Thymus (tissue), 11 donors: ENCODE data around the gene PLSCR1. TPM values are rescaled to one million over a fixed set of nuclear protein-coding genes. Genes with fewer than 3 reads are reported as not detected.

Experiments
- DNase-seq, 9 donors: peaks; one replicate each; pipeline ENCODE4 v3.0.0-alpha.2; 2013; ENCODE audit warnings: low spot score in 9 of 9, low read depth in 6 of 9, missing footprints in 1 of 9
- H3K27ac ChIP-seq, 2 donors: one replicate each; pipeline ENCODE4 v1.5.1; 2013; ENCODE audit warnings: control low read depth in 1 of 2, low read depth in 1 of 2, low read length in 1 of 2, mild to moderate bottlenecking in 1 of 2, moderate library complexity in 1 of 2
- H3K27me3 ChIP-seq, 2 donors: one replicate each; pipeline ENCODE4 v1.5.1; 2013; ENCODE audit warnings: low read length in 1 of 2; ENCODE audit not compliant: control insufficient read depth in 2 of 2, insufficient read depth in 1 of 2
- H3K36me3 ChIP-seq, 2 donors: one replicate each; pipeline ENCODE4 v1.5.1; 2013; ENCODE audit warnings: low read length in 1 of 2, mild to moderate bottlenecking in 1 of 2, moderate library complexity in 1 of 2; ENCODE audit not compliant: control insufficient read depth in 2 of 2, insufficient read depth in 2 of 2
- H3K4me1 ChIP-seq, 2 donors: one replicate each; pipeline ENCODE4 v1.5.1; 2013; ENCODE audit warnings: low read length in 2 of 2; ENCODE audit not compliant: control insufficient read depth in 2 of 2, insufficient read depth in 2 of 2
- H3K4me3 ChIP-seq, 2 donors: one replicate each; pipeline ENCODE4 v1.5.1; 2013; ENCODE audit warnings: low read length in 2 of 2, control low read depth in 1 of 2, mild to moderate bottlenecking in 1 of 2
- H3K9me3 ChIP-seq, 2 donors: one replicate each; pipeline ENCODE4 v1.5.1; 2013; ENCODE audit warnings: low read length in 1 of 2, mild to moderate bottlenecking in 1 of 2; ENCODE audit not compliant: control insufficient read depth in 2 of 2, insufficient read depth in 1 of 2
- WGBS: extraction: QIAGEN DNeasy Blood & Tissue Kit; methylation state at CpG from one replicate; pipeline ENCODE4 v1.1.7; 2013; 5-methylcytosine and 5-hydroxymethylcytosine counted together
- polyA plus RNA-seq: library from polyadenylated mRNA; stranded (reverse); fragments of 200-250 nt; gene quantifications from one replicate; pipeline ENCODE4 v1.2.3, GENCODE V29; 2013
- total RNA-seq: library from RNA; stranded (reverse); fragments of 120-200 nt; gene quantifications from one replicate; pipeline ENCODE4 v1.2.4, GENCODE V29; 2013
- donor health status: healthy.

The PLSCR1 gene
- total and polyA plus RNA-seq, 2 donors, result 84.7 to 98.8 TPM

DNA sequence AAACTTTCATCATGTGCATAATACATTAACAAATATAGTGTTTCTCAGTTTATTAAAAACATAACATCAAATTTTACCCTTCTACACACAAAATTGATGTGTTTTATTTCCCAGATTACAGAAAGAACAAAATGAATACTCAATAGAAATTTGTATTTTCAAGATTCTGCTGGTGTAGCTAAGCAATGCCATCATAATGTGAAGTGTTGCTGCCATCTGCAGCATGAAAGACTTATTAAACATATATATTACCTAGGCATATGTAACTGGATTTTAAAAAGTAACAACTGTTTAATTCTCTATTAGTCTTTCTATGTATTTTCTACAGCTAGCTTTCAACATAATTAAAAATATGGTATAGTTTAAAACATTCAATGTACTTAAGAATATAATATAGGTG is 33.3 kb upstream of the PLSCR1 start:
- H3K4me1 ChIP-seq, result no peaks in the 10 kb centered on the region
- no peaks in the 10 kb centered on the region for H3K27me3 ChIP-seq
- H3K36me3 ChIP-seq, result no peaks in the 10 kb centered on the region
- DNase-seq, result peak in 6 of 9 donors; percentile 6 to 55 (median 24)
- H3K4me3 ChIP-seq, result no peak overlapping the region
- no peaks in the 10 kb centered on the region for H3K9me3 ChIP-seq
- no peak overlapping the region for H3K27ac ChIP-seq

DNA sequence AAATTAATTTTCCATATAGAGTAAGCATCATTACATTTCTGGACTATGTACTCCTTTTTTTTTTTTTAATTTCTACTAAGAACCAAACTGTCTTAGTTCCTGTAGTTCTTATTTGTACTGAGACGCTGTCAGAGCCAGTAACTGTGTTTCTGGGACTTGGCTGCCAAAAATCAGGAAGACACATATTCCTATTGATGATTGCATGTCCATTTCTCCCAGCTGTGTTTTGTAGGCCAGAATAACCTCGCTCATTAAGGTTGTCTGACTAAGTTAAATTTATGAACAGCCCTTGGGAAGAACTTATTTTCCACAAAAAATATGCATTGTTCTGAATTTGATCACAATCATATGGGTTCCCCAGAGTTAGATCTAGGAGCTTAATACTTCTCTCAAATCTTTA is 31.2 kb upstream of the PLSCR1 start:
- 93% methylated on average over 2 of the region's 2 CpGs for WGBS
- Histone ChIP-seq H3K4me3 (no peak overlapping the region), H3K4me1 (no peaks in the 10 kb centered on the region), H3K27me3 (no peaks in the 10 kb centered on the region), H3K9me3 (no peaks in the 10 kb centered on the region), H3K36me3 (no peaks in the 10 kb centered on the region), H3K27ac (no peak overlapping the region)
- no peak for DNase-seq

DNA sequence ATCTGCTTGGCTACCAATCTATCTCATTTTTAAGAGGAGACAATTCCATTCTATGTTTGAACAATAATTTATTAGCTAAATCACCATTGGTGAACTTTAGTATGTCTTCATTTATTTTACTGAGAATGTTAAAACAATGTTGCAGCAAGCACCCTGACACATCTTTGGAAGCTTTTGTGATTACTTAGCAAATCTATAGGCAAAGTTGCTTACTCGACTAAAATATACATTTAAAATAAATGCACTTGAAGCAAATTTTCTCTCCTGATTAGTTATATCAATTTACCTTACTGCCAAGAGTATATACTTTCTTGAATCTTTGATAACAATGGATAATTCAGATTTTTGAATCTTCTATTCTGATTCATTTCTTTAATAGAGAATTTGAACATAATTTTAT is 29.8 kb upstream of the PLSCR1 start:
- H3K4me3 ChIP-seq, result no peak overlapping the region
- DNase-seq, result no peak
- no peaks in the 10 kb centered on the region for H3K36me3 ChIP-seq
- H3K4me1 ChIP-seq, result no peaks in the 10 kb centered on the region
- no peaks in the 10 kb centered on the region for H3K27me3 ChIP-seq
- H3K27ac ChIP-seq, result no peak overlapping the region
- H3K9me3 ChIP-seq, result no peaks in the 10 kb centered on the region
- 93% methylated on average over 1 of the region's 1 CpG for WGBS

DNA sequence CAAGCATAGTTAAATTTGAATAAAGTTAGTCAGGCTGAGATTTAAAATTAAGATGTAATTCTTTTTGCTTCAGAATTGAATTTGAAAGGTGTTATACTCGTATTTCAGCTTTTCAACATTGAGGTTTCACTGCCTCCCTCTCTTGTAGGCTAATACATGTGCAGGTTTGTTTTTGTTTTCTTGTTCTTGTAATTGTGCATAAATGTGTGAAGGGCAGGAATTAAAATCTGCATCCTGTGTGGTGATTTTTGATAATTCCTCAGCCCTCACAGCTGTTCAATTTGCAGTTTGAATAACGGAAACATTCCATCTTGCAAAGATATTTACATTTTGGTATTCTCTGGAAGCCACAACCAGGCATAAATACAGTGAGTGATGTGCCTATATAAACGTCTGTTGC is 24.9 kb upstream of the PLSCR1 start:
- Histone ChIP-seq H3K4me1 (no peaks in the 10 kb centered on the region), H3K36me3 (no peaks in the 10 kb centered on the region), H3K9me3 (no peaks in the 10 kb centered on the region), H3K27me3 (no peaks in the 10 kb centered on the region), H3K27ac (no peak overlapping the region), H3K4me3 (no peak overlapping the region)
- WGBS, result 88% methylated on average over 3 of the region's 3 CpGs
- DNase-seq, result no peak

DNA sequence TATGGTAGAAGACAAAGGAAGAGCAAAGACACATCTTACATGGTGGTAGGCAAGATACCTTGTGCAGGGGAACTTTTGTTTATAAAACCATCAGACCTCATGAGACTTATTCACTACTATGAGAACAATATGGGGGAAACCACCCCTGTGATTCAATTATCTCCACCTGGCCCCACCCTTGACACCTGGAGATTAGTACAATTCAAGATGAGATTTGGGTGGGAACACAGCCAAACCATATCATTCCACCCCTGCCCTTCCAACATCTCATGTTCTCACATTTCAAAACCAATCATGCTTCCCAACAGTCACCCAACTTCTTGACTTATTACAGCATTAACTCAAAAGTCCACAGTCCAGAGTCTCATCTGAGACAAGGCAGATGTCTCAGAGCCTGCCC is 21.7 kb upstream of the PLSCR1 start:
- Histone ChIP-seq H3K27me3 (no peaks in the 10 kb centered on the region), H3K4me3 (no peak overlapping the region), H3K27ac (no peak overlapping the region), H3K9me3 (no peaks in the 10 kb centered on the region), H3K36me3 (no peaks in the 10 kb centered on the region), H3K4me1 (no peaks in the 10 kb centered on the region)
- no peak for DNase-seq

DNA sequence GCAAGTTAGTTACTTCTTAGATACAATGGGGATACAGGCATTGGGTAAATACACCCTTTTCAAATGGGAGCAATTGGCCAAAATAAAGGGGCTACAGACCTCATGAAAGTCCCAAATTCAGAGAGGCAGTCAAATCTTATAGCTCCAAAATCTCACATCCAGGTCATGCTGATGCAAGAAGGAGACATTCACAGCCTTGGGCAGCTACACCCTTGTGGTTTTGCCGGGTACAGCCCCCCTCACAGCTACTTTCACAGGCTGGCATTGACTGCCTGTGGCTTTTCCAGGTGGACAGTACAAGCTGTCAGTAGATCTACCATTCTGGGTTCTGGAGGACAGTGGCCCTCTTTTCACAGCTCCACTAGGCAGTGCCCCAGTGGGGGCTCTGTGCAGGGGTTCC is 17.5 kb upstream of the PLSCR1 start:
- Histone ChIP-seq H3K4me1 (no peaks in the 10 kb centered on the region), H3K4me3 (no peak overlapping the region), H3K36me3 (no peaks in the 10 kb centered on the region), H3K9me3 (no peaks in the 10 kb centered on the region), H3K27ac (no peak overlapping the region), H3K27me3 (no peaks in the 10 kb centered on the region)
- 81% methylated on average over 1 of the region's 1 CpG for WGBS
- no peak for DNase-seq

DNA sequence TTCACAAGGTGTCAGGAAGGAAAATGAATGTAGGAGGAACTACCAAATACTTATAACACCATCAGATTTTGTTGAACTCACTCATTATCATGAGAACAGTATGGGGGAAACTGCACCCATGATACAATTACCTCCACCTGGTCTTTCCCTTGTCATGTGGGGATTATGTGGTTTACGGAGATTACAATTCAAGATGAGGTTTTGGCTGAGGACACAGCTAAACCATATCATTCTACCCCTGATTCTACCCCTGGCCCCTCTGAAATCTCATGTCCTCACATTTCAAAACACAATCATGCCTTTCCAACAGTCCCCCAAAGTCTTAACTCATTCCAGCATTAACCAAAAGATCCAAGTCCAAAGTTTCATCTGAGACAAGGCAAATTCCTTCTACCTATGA is 17.1 kb upstream of the PLSCR1 start:
- no peaks in the 10 kb centered on the region for H3K9me3 ChIP-seq
- no peaks in the 10 kb centered on the region for H3K27me3 ChIP-seq
- 97% methylated on average over 1 of the region's 1 CpG for WGBS
- no peaks in the 10 kb centered on the region for H3K4me1 ChIP-seq
- DNase-seq, result no peak
- H3K4me3 ChIP-seq, result no peak overlapping the region
- H3K36me3 ChIP-seq, result no peaks in the 10 kb centered on the region
- no peak overlapping the region for H3K27ac ChIP-seq

DNA sequence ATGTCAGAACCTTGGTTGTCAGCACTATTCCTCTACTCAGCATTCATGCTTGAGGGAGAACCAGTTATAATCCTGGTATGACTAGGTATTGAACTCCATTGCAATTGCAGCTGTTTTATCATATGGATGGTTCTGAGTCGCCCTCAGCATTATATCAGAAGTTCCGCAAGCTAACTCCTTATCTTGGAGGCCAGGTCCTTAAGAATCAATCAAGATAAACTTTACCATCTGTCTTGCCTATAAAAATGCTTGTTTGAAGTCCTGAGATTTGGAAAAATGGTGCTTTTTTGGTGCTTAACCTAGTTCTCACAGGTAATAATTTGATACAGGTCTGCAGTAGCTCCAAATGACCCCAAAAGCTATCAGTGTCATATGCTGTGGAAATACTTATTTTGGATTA is 16.3 kb upstream of the PLSCR1 start:
- H3K27me3 ChIP-seq, result no peaks in the 10 kb centered on the region
- DNase-seq, result no peak
- 97% methylated on average over 2 of the region's 2 CpGs for WGBS
- H3K9me3 ChIP-seq, result no peaks in the 10 kb centered on the region
- no peaks in the 10 kb centered on the region for H3K4me1 ChIP-seq
- no peak overlapping the region for H3K27ac ChIP-seq
- no peaks in the 10 kb centered on the region for H3K36me3 ChIP-seq
- no peak overlapping the region for H3K4me3 ChIP-seq

DNA sequence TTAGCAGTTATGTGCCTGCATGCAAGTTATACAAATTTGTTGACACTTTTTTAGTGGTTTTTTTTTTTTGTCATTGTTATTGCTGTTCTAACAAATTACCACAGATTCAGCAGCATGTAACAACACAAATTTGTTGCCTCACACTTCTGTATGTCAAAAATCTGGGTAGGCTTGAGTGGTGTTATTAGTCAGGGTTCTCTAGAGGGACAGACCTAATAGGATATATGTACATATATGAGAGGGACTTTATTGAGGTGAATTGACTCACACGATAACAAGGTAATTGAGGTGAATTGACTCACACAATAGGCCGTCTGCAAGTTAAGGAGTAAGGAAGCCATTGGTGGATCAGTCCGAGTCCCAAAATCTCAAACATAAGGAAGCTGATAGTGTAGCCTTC is 15.0 kb upstream of the PLSCR1 start:
- H3K27ac ChIP-seq, result no peak overlapping the region
- WGBS, result over 99% methylated on average over 3 of the region's 3 CpGs
- H3K4me1 ChIP-seq, result no peaks in the 10 kb centered on the region
- no peak overlapping the region for H3K4me3 ChIP-seq
- no peak for DNase-seq
- no peaks in the 10 kb centered on the region for H3K27me3 ChIP-seq
- no peaks in the 10 kb centered on the region for H3K36me3 ChIP-seq
- no peaks in the 10 kb centered on the region for H3K9me3 ChIP-seq

DNA sequence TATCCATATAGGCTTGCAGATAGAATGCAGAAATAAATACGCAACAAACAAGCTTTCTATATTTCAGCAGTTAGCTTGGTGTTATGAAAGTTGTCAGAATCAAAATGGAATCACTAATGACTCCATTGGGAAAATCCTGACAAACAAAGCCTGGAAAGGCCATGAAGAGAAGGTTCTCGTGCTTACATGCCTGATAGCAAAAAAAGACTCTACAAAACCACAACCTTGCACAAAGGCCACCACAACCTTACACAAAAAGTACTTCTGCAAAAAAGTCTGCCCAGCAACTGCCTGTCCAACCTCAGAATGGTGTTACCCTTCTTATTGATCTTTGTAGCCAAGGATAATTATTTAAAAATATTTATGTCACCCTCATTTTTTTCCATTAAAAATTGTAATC is 14.4 kb upstream of the PLSCR1 start:
- no peak overlapping the region for H3K27ac ChIP-seq
- H3K9me3 ChIP-seq, result no peaks in the 10 kb centered on the region
- no peaks in the 10 kb centered on the region for H3K36me3 ChIP-seq
- H3K4me1 ChIP-seq, result no peaks in the 10 kb centered on the region
- H3K27me3 ChIP-seq, result no peaks in the 10 kb centered on the region
- no peak for DNase-seq
- H3K4me3 ChIP-seq, result no peak overlapping the region
- 70% methylated on average over 2 of the region's 2 CpGs for WGBS
